Measurements from ENCODE around the gene RAB1B.
"Not testable (repeated sequence)": the region's sequence is repeated elsewhere in the genome, so short reads cannot be mapped to it uniquely, and the experiment has no call there.

Gene RAB1B

DNA sequence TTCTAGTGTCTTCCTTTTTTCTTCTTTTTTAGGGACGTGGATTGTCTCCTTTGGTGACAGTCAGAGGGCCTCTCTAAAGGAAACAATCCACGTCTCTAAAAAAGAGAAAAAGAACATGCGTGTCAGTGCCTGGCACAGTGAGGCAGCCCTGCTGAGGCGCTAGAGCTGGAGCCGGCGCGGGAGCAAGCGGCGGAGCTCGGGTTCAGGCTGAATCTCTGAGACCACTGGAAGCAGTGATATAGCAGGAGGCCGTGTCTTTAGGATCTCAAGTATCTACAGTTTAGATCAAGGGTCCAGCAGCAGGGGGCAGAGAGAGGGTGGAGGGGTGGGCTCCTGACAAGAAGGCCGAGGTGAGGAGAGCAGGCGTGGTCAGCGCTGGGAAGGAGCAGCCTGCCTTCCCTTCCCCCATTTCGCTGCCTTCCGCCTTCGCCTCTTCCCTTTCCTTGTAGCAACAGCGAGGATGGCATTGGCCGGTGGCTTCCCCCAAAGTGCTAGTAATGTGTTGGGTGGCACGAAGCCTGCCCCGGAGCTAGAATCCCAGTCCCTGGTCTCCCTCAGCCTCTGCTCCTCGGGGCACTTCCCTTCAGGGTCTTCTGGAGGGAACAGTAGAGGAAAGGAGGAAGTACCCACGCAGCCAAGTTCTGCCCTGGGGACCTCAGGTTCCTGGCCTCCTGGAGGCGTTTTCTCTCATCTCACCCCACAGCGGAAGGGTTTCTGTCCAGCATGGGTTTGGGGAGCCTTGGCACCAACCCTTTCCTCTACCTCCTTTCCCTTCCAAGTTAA, 28.2 kb upstream of the RAB1B start:
- DNase-seq (ENCODE audit: low spot score) = no peak

DNA sequence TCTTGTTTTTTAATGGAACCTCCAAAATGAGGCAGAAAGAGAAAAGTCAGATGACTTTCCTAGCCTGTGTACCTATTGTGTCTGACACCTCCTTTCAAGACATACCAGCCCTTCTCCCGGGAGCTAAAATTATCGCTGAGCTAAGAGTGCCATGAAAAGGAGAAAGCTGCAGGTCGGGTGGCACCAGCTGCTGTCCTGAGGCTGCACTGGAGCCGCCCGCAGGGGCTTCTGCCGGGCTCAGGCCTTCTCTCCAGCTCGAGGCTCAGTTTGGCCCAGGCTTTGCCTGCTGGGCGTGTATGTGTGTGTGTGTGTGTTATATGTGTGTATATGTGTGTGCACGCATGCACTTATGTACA, 27.7 kb upstream of the RAB1B start:
- no peak for DNase-seq (ENCODE audit: low spot score)

DNA sequence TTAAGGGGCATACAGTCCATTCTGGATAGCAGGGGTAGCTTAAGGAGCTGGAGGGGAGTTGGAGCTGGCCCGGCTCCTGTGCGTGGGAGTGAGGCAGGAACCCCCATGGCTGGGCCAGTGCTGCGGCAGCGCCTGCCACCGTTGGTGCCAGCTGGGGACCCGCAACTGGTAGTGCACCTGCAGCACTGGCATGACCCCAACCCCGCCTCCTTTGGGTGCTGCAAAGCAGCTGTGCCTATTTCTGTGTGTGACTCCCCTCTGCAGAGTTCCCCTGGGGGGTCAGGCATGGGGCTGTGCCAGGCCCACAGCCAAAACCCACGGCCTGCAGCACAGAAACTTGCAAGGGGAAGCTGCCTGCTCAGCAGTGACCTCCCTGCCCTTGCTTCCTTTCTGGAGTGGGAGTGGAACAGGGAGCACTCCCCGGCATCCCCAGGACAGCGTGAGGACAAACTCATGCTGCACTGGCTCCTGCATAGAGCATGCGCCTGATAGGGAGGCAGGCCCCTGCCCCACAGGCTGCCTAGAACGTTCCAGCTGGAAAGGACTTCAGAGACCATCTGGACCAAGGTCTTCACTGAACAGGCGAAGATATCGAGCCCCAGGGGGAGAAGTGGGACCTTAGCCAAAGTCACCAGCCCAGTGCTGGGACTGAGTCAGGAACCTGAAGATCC, 26.2 kb upstream of the RAB1B start:
- DNase-seq (ENCODE audit: low spot score) = no peak

DNA sequence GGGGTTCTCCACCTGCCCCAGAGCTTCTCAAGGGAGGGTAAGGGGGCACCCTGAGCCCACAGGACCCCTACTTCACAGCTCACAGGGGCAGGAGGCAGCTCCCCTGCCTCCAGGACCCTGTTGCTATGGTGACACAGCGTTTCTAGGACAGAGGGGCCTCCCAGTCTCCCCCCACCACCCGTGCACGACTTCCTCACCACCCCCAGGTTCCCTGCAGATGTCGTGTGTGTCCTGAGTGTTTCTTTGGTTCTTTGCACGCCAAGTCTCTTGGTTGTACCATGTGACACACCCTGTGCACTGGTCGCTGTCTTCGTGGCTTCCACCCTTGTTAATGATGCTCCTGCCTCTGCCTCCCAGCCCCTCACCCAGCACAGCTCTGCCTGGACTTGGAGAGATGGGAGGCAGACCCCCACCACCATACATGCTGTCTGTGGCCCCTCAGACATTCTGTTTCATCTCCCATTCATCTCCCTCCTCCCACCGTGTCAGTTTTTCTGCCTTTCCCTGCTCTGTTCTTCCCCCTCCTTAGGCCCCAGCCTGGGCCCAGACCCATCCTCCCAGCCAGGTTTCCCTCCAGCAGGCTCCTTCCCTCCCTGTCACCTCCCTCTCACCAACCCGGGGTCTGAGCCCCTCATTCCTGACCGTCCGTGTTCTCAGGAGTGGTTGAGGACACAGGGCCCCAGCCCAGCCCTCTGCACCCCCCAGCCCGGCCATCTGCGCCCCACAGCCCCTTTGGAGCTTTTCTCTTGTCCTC, 24.5 kb upstream of the RAB1B start:
- no peak for DNase-seq (ENCODE audit: low spot score)

DNA sequence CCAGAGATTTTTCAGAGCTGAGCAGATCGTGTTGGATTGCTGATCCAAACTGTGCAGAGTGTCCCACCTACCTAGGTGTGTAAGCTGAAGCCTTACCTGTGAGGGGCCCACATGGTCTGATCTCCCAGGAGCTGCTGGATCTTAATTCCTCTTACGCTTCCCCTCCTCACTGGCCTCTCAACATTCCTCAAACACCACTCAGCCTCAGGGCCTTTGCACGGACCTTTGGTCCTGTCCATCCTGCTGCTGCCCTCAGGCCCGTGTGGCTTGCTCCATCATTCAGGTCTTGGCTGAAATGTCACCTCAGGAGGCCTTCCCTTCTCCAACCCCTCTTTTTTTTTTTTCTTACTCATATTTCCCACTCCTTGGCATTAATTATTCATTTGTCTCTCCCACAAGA, 21.1 kb upstream of the RAB1B start:
- DNase-seq (ENCODE audit: low spot score) = no peak

DNA sequence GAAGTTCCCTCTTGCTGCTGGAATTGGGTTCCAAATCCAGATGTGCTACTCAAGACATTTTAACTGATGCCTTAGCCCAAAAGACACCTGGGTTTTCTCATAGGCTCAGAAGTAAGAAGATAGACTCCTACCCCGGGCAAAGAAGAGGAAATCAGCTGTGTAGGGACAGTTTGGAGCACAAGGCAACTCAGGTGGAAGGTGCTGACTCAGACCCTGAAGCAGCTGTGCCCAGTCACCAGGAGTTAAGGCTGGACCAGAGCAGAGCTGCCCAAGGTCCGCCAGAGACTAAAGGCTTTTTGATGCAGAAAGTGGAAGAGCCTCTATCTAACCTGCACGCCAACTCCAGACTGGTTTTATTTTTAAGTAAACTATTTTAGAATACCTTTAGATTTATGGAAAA, 20.6 kb upstream of the RAB1B start:
- no peak for DNase-seq (ENCODE audit: low spot score)

DNA sequence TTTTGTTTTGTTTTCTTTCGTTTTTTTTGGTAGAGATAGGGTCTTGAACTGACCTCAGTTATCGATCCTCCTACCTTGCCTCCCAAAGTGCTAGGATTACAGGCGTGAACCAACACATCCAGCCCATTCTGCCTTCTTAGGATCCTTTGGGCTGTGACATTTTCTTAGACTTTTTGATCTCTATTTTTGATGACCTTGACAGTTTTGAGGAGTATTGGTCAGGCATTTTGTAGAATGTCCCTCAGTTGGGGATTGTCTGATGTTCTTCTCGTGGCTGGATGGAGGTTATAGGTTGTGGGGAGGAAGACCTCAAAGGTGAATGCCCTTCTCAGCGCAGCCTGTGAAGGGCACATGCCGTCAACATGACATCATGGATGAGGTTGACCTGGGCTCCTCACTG, 19.5 kb upstream of the RAB1B start:
- no peak for DNase-seq (ENCODE audit: low spot score)

DNA sequence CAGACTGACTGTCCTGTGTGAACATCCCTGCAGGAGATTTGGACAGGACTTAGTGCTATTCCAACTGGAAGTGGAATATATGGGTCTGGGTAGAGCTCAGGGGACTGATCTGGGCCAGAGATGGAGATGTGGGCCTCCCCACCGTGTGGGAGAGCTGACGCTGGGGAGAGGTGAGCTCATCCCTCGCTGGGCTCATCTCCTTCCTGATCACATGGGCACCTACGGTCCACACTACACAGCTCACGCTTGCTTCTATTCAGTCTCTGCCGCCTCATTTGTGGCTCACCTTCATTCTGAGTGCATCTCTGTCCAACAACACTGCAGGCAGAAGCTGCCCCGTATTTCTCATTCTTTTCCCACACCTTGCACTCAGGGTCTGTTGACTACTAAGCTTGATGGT, 16.6 kb upstream of the RAB1B start:
- DNase-seq (ENCODE audit: low spot score) = no peak

DNA sequence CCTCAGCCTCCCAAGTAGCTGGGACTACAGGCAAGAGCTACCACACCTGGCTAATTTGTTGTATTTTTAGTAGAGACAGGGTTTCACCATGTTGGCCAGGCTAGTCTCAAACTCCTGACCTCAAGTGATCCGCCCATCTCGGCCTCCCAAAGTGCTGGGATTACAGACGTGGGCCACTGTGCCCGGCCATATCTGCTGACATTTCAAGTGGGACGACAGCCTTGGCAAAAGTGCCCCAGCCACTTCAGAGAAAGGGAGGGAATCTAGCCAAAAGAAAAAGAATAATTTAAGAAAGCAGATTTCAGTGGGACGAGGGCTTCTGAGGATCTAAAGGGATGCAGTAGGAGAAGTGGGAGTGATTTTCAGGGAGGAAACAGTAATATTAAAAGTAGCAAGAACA, 15.4 kb upstream of the RAB1B start:
- DNase-seq (ENCODE audit: low spot score) = not testable (repeated sequence)

DNA sequence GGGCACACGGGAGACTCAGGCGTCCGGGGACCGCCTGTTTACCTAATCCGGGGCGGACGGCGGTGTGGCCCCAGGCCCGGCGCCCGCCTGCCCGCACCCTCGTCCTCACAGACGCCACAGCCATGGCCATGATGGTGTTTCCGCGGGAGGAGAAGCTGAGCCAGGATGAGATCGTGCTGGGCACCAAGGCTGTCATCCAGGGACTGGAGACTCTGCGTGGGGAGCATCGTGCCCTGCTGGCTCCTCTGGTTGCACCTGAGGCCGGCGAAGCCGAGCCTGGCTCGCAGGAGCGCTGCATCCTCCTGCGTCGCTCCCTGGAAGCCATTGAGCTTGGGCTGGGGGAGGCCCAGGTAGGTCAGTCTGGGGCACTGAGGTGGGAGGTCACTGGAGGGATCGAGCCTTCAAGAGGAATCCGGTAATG, 10.0 kb upstream of the RAB1B start:
- DNase-seq (ENCODE audit: low spot score) = no peak

DNA sequence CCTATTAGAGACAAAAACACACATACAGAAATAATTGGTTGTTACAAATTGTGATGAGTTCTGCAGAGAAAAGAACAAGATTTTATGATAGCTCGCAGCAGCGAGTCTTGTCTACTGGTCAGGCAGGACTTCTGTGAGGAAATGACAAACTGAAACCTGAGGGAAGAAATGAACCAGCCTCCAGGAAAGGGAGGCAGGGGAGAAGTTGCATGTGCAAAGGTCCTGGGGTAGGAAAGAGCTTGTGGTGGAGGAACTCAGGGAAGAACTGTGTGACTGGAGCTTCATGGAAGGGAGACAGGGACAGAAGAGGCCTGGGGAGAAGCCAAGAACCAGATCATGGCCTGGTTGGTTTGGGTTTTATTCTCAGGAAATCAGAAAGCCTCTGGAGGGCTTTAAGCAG, 9.2 kb upstream of the RAB1B start:
- DNase-seq (ENCODE audit: low spot score) = no peak

DNA sequence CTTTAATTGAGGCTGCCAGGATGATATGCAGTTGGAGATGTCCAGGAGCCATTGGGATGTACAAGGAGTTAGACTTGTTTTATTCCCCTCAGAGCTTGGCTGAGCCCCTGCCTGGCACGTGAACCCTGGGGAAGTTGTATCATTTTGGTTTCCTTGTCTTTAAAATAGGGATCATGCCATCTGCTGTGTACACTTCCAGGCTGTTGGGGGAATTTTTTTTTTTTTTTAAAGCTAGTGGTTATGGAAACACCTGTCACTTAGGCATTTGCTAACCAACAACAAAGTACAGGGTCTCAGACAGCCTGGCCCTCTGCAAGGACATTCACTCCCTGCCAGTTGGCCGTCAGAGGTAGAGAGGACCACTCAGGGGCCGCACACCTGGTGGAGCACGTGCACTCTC, 8.5 kb upstream of the RAB1B start:
- DNase-seq (ENCODE audit: low spot score) = no peak

DNA sequence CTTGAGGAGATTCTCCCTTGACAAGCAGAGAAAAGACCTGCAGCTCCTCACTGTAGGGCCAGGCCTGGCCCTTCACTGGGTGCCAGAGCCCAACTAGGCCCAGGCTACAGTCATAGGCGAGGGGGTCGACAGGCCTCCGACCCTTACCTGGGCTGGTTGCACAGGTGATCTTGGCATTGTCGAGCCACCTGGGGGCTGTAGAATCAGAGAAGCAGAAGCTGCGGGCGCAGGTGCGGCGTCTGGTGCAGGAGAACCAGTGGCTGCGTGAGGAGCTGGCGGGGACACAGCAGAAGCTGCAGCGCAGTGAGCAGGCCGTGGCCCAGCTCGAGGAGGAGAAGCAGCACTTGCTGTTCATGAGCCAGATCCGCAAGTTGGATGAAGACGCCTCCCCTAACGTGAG, 6.9 kb upstream of the RAB1B start:
- DNase-seq (ENCODE audit: low spot score) = no peak

DNA sequence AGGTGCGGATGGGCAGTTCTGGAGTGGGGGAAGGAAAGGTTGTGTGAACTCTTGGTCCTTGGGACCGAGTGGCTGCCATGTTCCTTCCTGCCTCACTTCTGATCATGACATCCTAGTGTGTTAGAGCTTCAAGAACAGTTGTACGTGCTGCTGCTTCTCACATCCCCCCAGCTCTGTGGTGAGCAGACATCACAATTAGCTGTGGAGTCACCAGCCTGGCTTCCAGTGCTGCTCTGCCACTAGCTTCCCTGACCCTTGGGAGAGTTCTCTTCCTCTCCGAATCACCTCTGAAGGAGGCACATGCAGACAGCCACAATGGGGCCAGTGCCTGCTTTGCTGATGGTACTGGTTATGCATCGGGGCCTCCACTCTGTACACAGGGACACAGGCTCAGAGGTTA, 6.2 kb upstream of the RAB1B start:
- no peak for DNase-seq (ENCODE audit: low spot score)

DNA sequence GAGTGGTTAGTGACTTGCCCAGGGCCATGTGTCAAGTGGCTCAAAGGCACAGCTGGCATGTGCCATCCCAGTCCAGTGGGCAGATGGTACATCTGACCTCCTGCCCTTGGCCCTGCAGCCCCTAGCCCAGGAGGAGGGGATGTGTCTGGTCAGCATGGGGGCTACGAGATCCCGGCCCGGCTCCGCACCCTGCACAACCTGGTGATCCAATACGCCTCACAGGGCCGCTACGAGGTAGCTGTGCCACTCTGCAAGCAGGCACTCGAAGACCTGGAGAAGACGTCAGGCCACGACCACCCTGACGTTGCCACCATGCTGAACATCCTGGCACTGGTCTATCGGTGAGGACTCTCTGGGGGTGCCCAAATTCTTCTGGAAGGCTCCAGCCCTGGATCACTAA, 5.7 kb upstream of the RAB1B start:
- DNase-seq (ENCODE audit: low spot score) = no peak

DNA sequence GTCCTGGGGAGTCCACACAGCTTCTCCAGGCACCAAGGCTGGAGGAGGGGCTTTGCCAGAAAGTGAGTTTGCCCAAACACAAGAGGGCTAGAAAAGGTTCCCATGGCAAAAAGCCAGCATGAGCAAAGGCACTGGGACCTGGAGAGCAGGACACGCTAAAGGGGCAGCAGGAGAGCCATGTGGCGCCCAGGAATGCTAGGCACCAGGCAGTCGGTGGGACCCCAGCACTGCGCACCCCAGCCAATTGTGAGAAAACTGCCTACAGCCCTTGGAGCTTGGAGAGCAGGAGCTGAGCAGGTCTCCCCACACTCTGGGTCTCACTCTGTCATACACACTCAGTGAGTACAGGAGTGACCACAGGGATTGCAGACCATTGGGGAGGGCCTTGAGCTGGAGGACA, 5.2 kb upstream of the RAB1B start:
- DNase-seq (ENCODE audit: low spot score) = no peak

DNA sequence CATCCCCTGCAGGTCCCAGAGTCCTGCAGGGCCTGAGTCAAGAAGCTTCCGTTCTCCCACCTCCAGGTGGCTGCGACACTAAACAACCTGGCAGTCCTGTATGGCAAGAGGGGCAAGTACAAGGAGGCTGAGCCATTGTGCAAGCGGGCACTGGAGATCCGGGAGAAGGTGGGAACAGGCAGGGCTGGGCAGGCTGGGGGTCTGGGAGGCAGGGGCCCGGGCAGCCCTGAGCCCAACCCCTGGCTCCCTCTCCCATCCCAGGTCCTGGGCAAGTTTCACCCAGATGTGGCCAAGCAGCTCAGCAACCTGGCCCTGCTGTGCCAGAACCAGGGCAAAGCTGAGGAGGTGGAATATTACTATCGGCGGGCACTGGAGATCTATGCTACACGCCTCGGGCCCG, 4.7 kb upstream of the RAB1B start:
- no peak for DNase-seq (ENCODE audit: low spot score)

DNA sequence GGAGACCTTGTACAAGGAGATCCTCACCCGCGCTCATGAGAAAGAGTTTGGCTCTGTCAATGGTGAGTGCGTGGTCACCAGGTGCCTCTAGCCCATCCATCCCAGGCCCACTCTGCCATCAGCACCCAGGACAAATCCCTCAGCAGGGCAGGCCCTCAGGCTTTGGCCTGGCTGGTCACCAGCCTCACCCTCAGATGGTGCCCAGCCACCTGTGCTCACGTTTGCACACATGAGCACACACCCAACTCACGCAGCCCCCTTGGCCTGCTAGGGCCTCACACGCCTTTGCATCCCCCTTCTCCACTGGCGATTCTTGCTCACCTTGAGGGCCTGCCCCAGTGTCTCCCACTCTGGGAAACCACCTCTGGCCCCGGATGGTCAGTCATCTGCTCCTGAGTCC, 4.1 kb upstream of the RAB1B start:
- no peak for DNase-seq (ENCODE audit: low spot score)

DNA sequence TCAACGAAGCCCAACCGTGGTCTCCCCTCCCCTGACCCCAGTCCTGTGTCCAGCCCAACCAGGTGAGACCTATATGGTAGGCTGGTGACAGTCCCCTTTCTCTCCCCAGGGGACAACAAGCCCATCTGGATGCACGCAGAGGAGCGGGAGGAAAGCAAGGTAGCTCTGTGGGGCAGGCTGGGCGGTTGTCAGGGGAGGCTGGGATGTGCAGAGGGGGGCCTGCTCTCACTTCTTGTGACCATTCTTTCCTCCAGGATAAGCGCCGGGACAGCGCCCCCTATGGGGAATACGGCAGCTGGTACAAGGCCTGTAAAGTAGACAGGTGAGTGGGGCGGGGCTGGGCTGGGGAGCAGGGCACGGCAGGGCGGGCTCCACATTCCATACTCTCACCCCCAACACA, 3.5 kb upstream of the RAB1B start:
- DNase-seq (ENCODE audit: low spot score) = no peak

DNA sequence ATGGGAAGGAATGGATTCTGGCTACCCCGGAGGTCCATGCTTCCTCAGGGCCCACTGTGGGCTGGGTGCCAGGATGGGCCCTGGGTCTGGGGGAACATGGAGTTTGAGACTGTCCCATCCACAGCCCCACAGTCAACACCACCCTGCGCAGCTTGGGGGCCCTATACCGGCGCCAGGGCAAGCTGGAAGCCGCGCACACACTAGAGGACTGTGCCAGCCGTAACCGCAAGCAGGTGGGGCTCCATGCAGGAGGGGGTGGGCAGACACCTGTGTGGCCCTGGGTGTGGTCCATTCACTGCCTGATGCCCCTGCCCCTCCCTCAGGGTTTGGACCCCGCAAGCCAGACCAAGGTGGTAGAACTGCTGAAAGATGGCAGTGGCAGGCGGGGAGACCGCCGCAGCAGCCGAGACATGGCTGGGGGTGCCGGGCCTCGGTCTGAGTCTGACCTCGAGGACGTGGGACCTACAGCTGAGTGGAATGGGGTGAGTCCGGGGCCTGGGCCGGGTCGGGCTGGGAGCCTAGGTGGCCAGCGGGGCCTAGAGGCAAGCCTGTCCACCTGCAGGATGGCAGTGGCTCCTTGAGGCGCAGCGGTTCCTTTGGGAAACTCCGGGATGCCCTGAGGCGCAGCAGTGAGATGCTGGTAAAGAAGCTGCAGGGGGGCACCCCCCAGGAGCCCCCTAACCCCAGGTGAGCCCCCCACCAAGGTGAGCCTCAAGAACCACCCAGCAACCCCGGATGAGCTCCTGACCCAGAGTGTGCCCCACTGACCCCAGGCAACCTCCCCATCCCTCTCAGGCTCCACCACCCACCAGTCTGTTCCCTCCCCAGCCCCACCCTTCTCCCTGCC, 2.7 kb upstream of the RAB1B start:
- no peak for DNase-seq (ENCODE audit: low spot score)

DNA sequence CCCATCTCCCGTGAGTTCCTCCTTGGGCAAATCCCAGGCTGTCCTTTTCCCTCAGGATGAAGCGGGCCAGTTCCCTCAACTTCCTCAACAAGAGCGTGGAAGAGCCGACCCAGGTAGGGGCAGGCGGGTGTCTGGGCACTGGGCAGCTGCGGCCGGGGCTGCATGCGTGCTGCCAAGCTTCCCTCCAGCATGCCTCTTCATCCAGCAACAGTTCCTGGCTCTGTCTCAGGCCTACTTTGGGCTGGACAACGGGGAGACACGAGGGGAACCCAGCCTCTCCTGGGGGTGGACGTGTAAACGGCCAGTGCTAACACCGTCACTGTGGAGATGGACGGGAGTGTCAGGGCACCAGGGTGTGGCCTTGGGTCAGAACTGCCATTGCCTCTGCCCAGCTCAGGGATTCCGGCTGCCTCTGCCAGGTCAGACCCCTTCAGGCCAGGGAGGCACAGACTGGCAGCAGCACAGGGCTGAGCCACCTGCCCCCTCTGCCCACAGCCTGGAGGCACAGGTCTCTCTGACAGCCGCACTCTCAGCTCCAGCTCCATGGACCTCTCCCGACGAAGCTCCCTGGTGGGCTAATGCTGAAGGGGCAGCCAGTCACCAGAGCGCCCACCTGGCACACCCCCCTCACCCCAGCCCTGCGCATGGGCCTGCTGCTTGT, 1.9 kb upstream of the RAB1B start:
- DNase-seq (ENCODE audit: low spot score) = no peak

DNA sequence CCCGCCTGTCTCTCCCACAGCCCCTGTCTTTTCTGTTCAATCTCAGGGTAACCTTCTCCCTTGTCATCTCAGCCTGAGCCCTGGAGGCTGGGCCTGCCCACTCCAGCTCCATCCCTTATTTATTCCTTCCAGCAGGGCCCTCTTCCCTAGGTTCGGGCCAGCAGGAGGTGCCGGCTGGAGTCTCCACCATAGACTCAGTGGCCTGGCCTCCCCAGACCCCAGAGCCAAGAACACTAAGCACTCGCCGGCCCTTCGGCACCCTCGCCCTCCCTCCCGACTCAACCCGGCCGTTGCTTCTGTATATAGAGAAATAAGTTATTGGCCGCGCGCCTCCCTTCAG, 1.4 kb upstream of the RAB1B start:
- DNase-seq (ENCODE audit: low spot score) = no peak

Data from kidney capillary endothelial cell (primary cell).